ENCODE data around the gene C6orf52.

The C6orf52 gene

GRCh38 chr6:10643201-10643651, 51.2 kb downstream of the C6orf52 start:
- peak; percentile 76 for DNase-seq

- no peak for DNase-seq
Observed at GRCh38 chr6:10641528-10641927, 52.9 kb downstream of the C6orf52 start.

- DNase-seq: no peak
Observed at GRCh38 chr6:10640412-10640811, 54.0 kb downstream of the C6orf52 start.

- peak; percentile 94 for DNase-seq
Observed at GRCh38 chr6:10633216-10633615, 61.2 kb downstream of the C6orf52 start.

GRCh38 chr6:10630178-10630577, 64.2 kb downstream of the C6orf52 start:
- no peak for DNase-seq

GRCh38 chr6:10627800-10628199, 66.6 kb downstream of the C6orf52 start:
- no peak for DNase-seq

GRCh38 chr6:10626154-10626741, 68.2 kb downstream of the C6orf52 start:
- no peak for DNase-seq

GRCh38 chr6:10624836-10625235, 69.6 kb downstream of the C6orf52 start:
- peak; percentile 60 for DNase-seq

- DNase-seq: no peak
Observed at GRCh38 chr6:10621847-10622246, 72.6 kb downstream of the C6orf52 start.
